Adrenal gland (tissue), 12 donors: ENCODE results near the gene WDR62. TPM values are rescaled to one million over a fixed set of nuclear protein-coding genes. Genes with fewer than 3 reads are reported as not detected.

Experiments used
- DNase-seq, 7 donors: peaks; one replicate each; pipeline ENCODE4 v3.0.0-alpha.2; 2019 to 2020
- H3K27ac ChIP-seq, 5 donors: fragments of 200-600 bp; sonication (generic) in 4 of 5; 1 replicate in 3 of 5; 2 replicates in 2 of 5; pipeline versions ENCODE4 v1.5.1 to v1.8.0; 2016 to 2020; ENCODE audit warnings: mild to moderate bottlenecking in 1 of 5
- H3K27me3 ChIP-seq: fragments of 200-600 bp; 2 replicates; pipeline ENCODE4 v1.8.0; 2021
- H3K36me3 ChIP-seq, 2 donors: fragments of 200-600 bp; replicated peaks in 1 of 2; 1 replicate in 1 of 2; 2 replicates in 1 of 2; pipeline versions ENCODE4 v1.5.1 to v1.8.0; 2018 to 2022
- H3K4me1 ChIP-seq, 2 donors: fragments of 200-600 bp; replicated peaks in 1 of 2; 1 replicate in 1 of 2; 2 replicates in 1 of 2; pipeline versions ENCODE4 v1.5.1 to v1.8.0; 2018 to 2021
- H3K4me3 ChIP-seq, 4 donors: fragments of 200-600 bp; sonication (generic) in 3 of 4; one replicate each; pipeline ENCODE4 v1.5.1; 2016 to 2018
- H3K9me3 ChIP-seq, 3 donors: fragments of 200-600 bp; sonication (generic) in 1 of 3; replicated peaks in 1 of 3; 1 replicate in 2 of 3; 2 replicates in 1 of 3; pipeline versions ENCODE4 v1.5.1 to v1.8.0; 2016 to 2021
- POLR2A ChIP-seq, 2 donors: fragments of 450-650 bp; IDR thresholded peaks; one replicate each; pipeline ENCODE4 v1.6.1; 2017; ENCODE audit warnings: antibody characterized with exemption in 2 of 2, mild to moderate bottlenecking in 2 of 2, moderate library complexity in 1 of 2
- WGBS, 4 donors: extraction: QIAGEN DNeasy Blood & Tissue Kit in 2 of 4; methylation state at CpG; one replicate each; pipeline versions ENCODE4 v1.1.5 to v1.1.7; 2013 to 2017; 5-methylcytosine and 5-hydroxymethylcytosine counted together
- intact Hi-C, 2 donors: fragments of 100-400 bp; cut with DNase I; formaldehyde crosslinking; loops; one replicate each; pipeline versions ENCODE4 v1.14.1 to v1.15.0; 2022 to 2023
- polyA plus RNA-seq, 3 donors: library from polyadenylated mRNA; stranded (reverse); fragments of 200-250 nt in 2 of 3; fragments of 350-450 nt in 1 of 3; fragmentation: Illumina TruSeq in 1 of 3; extraction: RNeasy Lipid Tissue Mini Kit (QIAGEN cat#74804) in 1 of 3; gene quantifications; one replicate each; pipeline ENCODE4 v1.2.3, GENCODE V29; 2013 to 2014
- total RNA-seq, 9 donors: library from RNA; depleted of rRNA in 4 of 9; stranded (reverse); fragments of >200 nt in 4 of 9; fragments of 120-200 nt in 1 of 9; fragmentation: NEBNext Ultra II Directional in 1 of 9; extraction: Animal tissue kit (Norgen Biotek cat#: 25700) in 1 of 9; gene quantifications; one replicate each; pipeline versions ENCODE4 v1.1.0 to v1.2.4, GENCODE V29; 2013 to 2023
- TF ChIP-seq, protein P1 (sequence below), 6 experiments: fragments of 450-650 bp in 4 of 6; fragments of 200-600 bp in 2 of 6; sonication (generic) in 1 of 6; IDR thresholded peaks; 1 replicate in 5 of 6; 2 replicates in 1 of 6; pipeline versions ENCODE4 v1.5.1 to v1.8.0; 2016 to 2021; ENCODE audit warnings: antibody characterized with exemption in 6 of 6, mild to moderate bottlenecking in 2 of 6, moderate library complexity in 1 of 6
- donor health status: healthy with polysubstance abuse.
- donor health status: Bipolar disorder and iron deficiency.
- donor health status: DM: yes; HTN: yes; CAD: no.
- donor health status: DM: no; HTN: no; CAD: no.
- donor health status: DM: no; HTN: no; CAD: no.
- donor health status: DM: yes; HTN: yes; CAD: no.

The WDR62 gene
- total and polyA plus RNA-seq, 12 donors: 0.12 to 2.0 (median 0.70) TPM; not detected in 1

DNA sequence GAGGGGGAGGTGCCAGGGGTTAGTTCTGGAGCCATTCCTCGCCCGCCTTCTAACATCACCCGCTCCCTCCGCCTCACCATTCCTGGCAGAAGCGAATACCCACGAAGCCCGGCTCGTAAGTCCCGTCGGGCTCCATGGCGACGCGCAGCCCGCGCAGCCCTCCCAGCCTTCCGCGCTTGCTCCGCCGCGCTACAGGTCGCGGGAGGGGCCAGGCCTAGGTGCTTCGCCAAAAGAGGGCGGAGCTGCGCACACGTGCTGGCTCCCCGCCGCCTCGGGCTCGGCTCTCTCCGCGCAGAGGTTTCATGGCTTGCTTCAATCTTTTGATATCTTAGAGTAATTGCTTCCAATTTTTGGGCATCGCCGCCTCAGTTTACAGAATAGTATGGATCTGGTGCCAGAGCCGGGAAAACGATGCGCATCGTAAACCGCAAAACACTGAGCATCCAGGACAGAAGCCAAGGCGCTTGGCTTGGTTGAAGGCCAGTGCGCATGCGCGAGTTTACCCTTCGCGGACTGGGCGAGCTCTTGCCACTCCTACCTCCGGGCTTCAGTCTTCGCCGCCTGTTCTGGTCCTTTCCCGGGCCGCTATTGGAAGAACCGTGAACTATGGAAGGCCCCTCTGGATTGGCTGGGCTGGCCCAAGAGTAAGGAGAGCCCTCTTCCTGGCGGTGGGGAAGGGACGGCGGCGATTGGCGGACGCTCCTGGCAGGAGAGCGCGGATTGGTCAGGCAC, 60.2 kb downstream of the WDR62 start, which contains the start of gene POLR2I:
Gene POLR2I, minus strand, starts transcription at position 155 of the 732 bp plus-strand sequence. Its CDS starts 19 bp downstream, at position 136.
- Histone ChIP-seq H3K27ac (peak within 1 kb of the TSS; percentile 49 to 92 (median 67)), H3K4me3 (peak within 1 kb of the TSS; percentile 4 to 90 (median 70)), H3K4me1 (peaks cover 7 to 22% of the 10 kb centered on the region in 2 donors), H3K27me3 (no peaks in the 10 kb centered on the region), H3K36me3 (peaks cover 0 to 32% of the 10 kb centered on the region in 2 donors), H3K9me3 (no peaks in the 10 kb centered on the region)
- TF ChIP-seq, protein P1, sequence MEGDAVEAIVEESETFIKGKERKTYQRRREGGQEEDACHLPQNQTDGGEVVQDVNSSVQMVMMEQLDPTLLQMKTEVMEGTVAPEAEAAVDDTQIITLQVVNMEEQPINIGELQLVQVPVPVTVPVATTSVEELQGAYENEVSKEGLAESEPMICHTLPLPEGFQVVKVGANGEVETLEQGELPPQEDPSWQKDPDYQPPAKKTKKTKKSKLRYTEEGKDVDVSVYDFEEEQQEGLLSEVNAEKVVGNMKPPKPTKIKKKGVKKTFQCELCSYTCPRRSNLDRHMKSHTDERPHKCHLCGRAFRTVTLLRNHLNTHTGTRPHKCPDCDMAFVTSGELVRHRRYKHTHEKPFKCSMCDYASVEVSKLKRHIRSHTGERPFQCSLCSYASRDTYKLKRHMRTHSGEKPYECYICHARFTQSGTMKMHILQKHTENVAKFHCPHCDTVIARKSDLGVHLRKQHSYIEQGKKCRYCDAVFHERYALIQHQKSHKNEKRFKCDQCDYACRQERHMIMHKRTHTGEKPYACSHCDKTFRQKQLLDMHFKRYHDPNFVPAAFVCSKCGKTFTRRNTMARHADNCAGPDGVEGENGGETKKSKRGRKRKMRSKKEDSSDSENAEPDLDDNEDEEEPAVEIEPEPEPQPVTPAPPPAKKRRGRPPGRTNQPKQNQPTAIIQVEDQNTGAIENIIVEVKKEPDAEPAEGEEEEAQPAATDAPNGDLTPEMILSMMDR (IDR thresholded peaks at IDR 0.05): no peak
- TF ChIP-seq POLR2A (IDR thresholded peaks at IDR 0.05): peak in 1 of 2 donors; percentile 69
- intact Hi-C loops: loop anchor here in 1 of 2 donors (10.0 kb wide), 1 partner anchor 50 kb away; no protein-coding TSS in a partner anchor
- 0 to 1% (median 0%) methylated on average over 22 to 60 of the region's 60 CpGs for WGBS, 4 donors
- DNase-seq: peak; percentile 99 to 100 (median 100)

DNA sequence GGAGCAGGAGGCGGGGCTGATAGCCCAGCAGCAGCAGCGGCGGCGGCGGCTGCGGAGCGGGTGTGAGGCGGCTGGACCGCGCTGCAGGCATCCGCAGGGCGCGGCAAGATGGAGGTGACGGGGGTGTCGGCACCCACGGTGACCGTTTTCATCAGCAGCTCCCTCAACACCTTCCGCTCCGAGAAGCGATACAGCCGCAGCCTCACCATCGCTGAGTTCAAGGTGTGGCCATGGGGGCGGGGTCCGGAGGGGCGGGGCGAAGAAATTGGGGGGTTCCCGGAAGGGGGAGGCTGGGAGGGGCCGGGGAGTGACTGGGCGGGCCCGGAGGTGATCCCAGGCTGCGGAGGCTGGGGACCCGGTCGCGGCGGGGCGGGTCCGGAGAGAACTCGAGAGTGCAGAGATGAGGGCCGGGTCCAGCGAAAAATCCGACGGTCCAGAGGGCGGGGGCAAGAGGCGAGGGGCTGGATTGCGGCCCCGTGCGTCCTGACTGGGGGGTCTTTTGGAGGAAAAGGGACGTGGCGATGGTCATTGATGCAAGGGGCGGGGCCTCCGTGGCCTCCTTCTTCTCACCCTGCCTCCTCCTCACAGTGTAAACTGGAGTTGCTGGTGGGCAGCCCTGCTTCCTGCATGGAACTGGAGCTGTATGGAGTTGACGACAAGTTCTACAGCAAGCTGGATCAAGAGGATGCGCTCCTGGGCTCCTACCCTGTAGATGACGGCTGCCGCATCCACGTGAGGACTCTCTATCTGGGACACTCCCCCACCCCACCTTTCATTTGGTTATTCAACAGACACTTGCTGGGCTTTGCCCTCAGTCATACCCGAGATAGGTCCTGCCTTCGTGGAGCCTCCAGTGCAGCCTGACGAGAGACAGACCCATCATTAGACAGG, 61.0 kb downstream of the WDR62 start, which contains the start of gene TBCB:
Gene TBCB, plus strand, starts transcription at position 16 of the 891 bp plus-strand sequence. Its CDS starts 93 bp downstream, at position 109.
- no peaks in the 10 kb centered on the region for H3K9me3 ChIP-seq
- intact Hi-C loops: loop anchor here in 1 of 2 donors (10.0 kb wide), 1 partner anchor 51 kb away; no protein-coding TSS in a partner anchor
- H3K27me3 ChIP-seq: no peaks in the 10 kb centered on the region
- peak within 1 kb of the TSS; percentile 4 to 90 (median 70) for H3K4me3 ChIP-seq
- H3K27ac ChIP-seq: peak within 1 kb of the TSS; percentile 49 to 92 (median 67)
- H3K4me1 ChIP-seq: peaks cover 7 to 22% of the 10 kb centered on the region in 2 donors
- WGBS, 4 donors: 4 to 33% (median 5%) methylated on average over 3 to 59 of the region's 59 CpGs
- TF ChIP-seq, protein P1 (IDR thresholded peaks at IDR 0.05): no peak
- TF ChIP-seq POLR2A (IDR thresholded peaks at IDR 0.05): peak; percentile 59 to 63
- DNase-seq: peak in 3 of 7 donors; percentile 80 to 87 (median 84)
- peaks cover 0 to 39% of the 10 kb centered on the region in 2 donors for H3K36me3 ChIP-seq

DNA sequence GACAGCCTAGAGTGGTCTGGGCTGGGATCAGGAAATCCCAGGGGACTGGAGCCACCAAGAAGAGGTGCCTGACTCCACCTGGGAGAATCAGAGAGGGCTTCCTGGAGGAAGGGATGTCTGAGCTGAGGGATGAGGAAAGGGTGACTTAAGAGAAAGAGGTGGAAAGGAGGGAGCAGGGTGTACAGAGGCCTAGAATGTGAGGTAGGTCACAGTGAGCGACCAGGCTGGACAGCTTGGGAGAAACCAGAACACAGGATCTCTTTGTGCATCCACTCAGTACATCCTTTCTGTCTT, 61.6 kb downstream of the WDR62 start:
- no peak for DNase-seq
- intact Hi-C loops: loop anchor here in 1 of 2 donors (10.0 kb wide), 1 partner anchor 51 kb away; no protein-coding TSS in a partner anchor
- 94 to 100% (median 97%) methylated on average over 1 of the region's 1 CpG for WGBS, 4 donors
- no peak for TF ChIP-seq POLR2A (IDR thresholded peaks at IDR 0.05)
- TF ChIP-seq, protein P1 (IDR thresholded peaks at IDR 0.05): no peak
- peak overlapping the region in 2 of 5 donors; percentile 89 to 92 for H3K27ac ChIP-seq
- peak overlapping the region in 1 of 4 donors; percentile 89 for H3K4me3 ChIP-seq
- no peaks in the 10 kb centered on the region for H3K9me3 ChIP-seq
- H3K4me1 ChIP-seq: peaks cover 7 to 22% of the 10 kb centered on the region in 2 donors
- H3K27me3 ChIP-seq: no peaks in the 10 kb centered on the region
- peaks cover 0 to 40% of the 10 kb centered on the region in 2 donors for H3K36me3 ChIP-seq
